K562 (cell line): ENCODE data around the gene DIAPH3. TPM values are rescaled to one million over a fixed set of nuclear protein-coding genes. Genes with fewer than 3 reads are reported as not detected.

Experiments used
- polyA plus RNA-seq, 8 experiments: library from polyadenylated mRNA; depleted of rRNA in 4 of 8; stranded (reverse) in 5 of 8; unstranded in 3 of 8; fragments of >200 nt; fragmentation: Nextera tagmentation in 2 of 8; fragmentation: Illumina TruSeq in 1 of 8; extraction: Ambion mirVana in 2 of 8; extraction: Trizol in 1 of 8; gene quantifications; 2 replicates each; pipeline versions ENCODE4 v1.2.1 to v1.2.3, GENCODE V29; 2011 to 2014; ENCODE audit warnings: inconsistent platforms in 1 of 8, missing spikeins in 1 of 8
- total RNA-seq, 7 experiments: library from RNA; depleted of rRNA in 6 of 7; stranded (reverse); fragments of >200 nt in 6 of 7; fragmentation: Illumina TruSeq in 2 of 7; extraction: Trizol in 2 of 7; gene quantifications; 2 replicates each; pipeline versions ENCODE4 v1.2.1 to v1.2.3, GENCODE V29; 2011 to 2021; ENCODE audit warnings: low replicate concordance in 1 of 7
- TF ChIP-seq, protein P1 (sequence below), 2 experiments: fragments of 450-650 bp in 1 of 2; sonication (generic) in 1 of 2; formaldehyde crosslinking in 1 of 2; IDR thresholded peaks; 2 replicates each; pipeline versions ENCODE4 v1.7.1 to v1.9.0; 2016 to 2022; ENCODE audit warnings: inconsistent platforms in 1 of 2, mild to moderate bottlenecking in 1 of 2, missing genetic modification reagents in 1 of 2

The DIAPH3 gene
- total and polyA plus RNA-seq, 9 of the 15 experiments (the other 6 are each of a cell fraction or from before 2014, with no cell fraction given): 9.0 to 18.7 (median 14.7) TPM

DNA sequence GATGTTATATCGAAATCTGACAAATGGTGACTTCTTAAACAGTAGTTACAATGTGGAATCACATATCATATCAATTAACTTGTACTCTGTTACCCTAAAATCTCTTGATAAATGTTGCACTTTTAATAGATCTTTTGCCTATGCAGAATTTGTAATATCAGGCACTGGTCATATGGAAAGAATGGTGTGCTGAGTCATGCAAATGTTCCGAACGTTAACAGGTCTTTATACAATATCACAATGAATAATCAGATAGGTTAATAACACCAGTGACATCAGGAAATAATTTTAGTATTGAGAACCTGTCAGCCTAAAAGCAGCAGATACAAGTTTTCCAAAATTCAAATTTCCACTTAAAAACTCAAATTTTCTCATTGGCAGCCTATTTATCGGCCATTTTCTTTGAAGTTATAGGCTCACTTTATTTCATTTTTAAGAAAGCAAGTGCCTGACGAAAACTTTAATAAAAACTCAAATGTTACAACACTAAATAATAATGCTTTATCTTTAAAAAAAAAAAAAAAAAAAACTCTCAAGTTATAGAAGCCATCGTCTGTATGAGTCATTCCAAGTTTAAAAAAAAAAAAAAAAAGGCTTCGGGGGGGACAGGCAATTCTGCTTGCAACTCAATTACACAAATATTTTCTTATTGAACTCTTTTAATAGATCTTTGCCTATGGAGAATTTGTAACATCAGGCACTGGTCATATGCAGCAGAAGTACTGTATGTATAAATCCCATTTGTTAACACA lies 180.9 kb downstream of the DIAPH3 start (continued):
- TF ChIP-seq, protein P1, sequence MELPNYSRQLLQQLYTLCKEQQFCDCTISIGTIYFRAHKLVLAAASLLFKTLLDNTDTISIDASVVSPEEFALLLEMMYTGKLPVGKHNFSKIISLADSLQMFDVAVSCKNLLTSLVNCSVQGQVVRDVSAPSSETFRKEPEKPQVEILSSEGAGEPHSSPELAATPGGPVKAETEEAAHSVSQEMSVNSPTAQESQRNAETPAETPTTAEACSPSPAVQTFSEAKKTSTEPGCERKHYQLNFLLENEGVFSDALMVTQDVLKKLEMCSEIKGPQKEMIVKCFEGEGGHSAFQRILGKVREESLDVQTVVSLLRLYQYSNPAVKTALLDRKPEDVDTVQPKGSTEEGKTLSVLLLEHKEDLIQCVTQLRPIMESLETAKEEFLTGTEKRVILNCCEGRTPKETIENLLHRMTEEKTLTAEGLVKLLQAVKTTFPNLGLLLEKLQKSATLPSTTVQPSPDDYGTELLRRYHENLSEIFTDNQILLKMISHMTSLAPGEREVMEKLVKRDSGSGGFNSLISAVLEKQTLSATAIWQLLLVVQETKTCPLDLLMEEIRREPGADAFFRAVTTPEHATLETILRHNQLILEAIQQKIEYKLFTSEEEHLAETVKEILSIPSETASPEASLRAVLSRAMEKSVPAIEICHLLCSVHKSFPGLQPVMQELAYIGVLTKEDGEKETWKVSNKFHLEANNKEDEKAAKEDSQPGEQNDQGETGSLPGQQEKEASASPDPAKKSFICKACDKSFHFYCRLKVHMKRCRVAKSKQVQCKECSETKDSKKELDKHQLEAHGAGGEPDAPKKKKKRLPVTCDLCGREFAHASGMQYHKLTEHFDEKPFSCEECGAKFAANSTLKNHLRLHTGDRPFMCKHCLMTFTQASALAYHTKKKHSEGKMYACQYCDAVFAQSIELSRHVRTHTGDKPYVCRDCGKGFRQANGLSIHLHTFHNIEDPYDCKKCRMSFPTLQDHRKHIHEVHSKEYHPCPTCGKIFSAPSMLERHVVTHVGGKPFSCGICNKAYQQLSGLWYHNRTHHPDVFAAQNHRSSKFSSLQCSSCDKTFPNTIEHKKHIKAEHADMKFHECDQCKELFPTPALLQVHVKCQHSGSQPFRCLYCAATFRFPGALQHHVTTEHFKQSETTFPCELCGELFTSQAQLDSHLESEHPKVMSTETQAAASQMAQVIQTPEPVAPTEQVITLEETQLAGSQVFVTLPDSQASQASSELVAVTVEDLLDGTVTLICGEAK (IDR thresholded peaks at IDR 0.05): peak; percentile 61
- TF ChIP-seq, protein P1 (CRISPR knock-in tag; IDR thresholded peaks at IDR 0.05): no peak
